ENCODE measurements around the gene KRTAP10-12. TPM values are rescaled to one million over a fixed set of nuclear protein-coding genes. Genes with fewer than 3 reads are reported as not detected.
A peak's percentile ranks its signal among the peaks of the same experiment; 100 is the strongest.

KRTAP10-12 gene
- total and polyA plus RNA-seq, 2 of the 13 experiments (the other 11 are each of a cell fraction or from before 2014, with no cell fraction given) = not detected

DNA sequence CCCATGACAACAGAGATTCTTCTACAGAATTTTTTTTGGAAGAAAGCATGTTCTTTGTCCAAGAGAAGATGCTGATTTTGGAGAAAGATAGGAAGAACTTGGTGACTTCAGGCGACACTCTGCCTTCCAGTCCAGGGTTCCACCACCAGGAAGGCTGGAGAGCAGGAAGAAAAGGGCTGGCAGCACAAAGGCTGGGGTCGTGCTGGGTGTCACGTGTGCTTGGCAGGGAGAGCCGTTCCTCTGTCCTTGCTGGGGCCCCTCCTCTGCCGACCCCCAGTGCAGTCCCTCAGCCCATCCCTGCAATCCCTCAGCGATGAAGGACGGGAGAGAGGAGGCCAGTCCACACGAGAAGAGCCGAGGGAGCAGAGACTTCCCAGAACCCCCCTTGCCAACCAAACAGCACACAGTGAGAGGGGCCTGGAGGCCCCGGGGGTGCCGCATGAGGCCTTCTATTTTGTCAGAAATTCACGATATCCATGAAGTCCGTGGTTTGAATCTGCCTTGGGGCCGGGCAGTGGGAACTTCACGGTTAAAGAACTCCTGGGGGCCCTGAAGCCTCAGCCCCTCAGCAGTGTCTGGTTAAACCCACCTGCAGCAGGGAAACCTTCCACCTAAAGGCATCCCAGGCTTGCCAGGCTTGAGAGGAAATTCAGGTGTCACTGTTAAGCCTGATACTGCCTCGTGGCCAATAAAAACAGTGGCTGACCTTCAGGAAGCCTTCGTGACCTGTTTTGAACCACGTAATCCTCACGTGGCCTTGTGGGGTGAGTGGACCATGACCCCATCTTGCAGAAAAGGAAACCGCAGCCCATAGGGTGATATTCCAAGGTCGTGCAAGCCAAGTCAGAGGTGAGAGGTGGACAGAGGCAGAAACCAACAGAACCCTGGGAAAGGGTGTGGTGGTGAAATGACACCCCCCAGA lies 3.4 kb downstream of the KRTAP10-12 start (continued):
- TF ChIP-seq, protein P1, sequence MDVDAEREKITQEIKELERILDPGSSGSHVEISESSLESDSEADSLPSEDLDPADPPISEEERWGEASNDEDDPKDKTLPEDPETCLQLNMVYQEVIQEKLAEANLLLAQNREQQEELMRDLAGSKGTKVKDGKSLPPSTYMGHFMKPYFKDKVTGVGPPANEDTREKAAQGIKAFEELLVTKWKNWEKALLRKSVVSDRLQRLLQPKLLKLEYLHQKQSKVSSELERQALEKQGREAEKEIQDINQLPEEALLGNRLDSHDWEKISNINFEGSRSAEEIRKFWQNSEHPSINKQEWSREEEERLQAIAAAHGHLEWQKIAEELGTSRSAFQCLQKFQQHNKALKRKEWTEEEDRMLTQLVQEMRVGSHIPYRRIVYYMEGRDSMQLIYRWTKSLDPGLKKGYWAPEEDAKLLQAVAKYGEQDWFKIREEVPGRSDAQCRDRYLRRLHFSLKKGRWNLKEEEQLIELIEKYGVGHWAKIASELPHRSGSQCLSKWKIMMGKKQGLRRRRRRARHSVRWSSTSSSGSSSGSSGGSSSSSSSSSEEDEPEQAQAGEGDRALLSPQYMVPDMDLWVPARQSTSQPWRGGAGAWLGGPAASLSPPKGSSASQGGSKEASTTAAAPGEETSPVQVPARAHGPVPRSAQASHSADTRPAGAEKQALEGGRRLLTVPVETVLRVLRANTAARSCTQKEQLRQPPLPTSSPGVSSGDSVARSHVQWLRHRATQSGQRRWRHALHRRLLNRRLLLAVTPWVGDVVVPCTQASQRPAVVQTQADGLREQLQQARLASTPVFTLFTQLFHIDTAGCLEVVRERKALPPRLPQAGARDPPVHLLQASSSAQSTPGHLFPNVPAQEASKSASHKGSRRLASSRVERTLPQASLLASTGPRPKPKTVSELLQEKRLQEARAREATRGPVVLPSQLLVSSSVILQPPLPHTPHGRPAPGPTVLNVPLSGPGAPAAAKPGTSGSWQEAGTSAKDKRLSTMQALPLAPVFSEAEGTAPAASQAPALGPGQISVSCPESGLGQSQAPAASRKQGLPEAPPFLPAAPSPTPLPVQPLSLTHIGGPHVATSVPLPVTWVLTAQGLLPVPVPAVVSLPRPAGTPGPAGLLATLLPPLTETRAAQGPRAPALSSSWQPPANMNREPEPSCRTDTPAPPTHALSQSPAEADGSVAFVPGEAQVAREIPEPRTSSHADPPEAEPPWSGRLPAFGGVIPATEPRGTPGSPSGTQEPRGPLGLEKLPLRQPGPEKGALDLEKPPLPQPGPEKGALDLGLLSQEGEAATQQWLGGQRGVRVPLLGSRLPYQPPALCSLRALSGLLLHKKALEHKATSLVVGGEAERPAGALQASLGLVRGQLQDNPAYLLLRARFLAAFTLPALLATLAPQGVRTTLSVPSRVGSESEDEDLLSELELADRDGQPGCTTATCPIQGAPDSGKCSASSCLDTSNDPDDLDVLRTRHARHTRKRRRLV (CRISPR knock-in tag; IDR thresholded peaks at IDR 0.05) = no peak
- TF ChIP-seq CREB1 (IDR thresholded peaks at IDR 0.05) (peak; percentile 14; the same call in 1 of the 2 replicates), CREB1 (CRISPR knock-in tag; IDR thresholded peaks at IDR 0.05) (no peak), HINFP (CRISPR knock-in tag; IDR thresholded peaks at IDR 0.05; ENCODE audit: low read depth) (peak; percentile 69; the same call in 1 of the 2 replicates), SRSF1 (optimal IDR thresholded peaks at IDR 0.05; ENCODE audit: low read depth, low read length) (no peak), ZNF850 (CRISPR knock-in tag; conservative IDR thresholded peaks at IDR 0.05) (no peak), MBNL3 (CRISPR knock-in tag; conservative IDR thresholded peaks at IDR 0.05) (no peak), ZMAT3 (CRISPR knock-in tag; conservative IDR thresholded peaks at IDR 0.05) (peak; percentile 81; the same call in 1 of the 2 replicates), ZNF207 (IDR thresholded peaks at IDR 0.05; ENCODE audit: borderline replicate concordance) (no peak), NR2F6 (IDR thresholded peaks at IDR 0.05) (peak; percentile 82), NR2F6 (CRISPR knock-in tag; IDR thresholded peaks at IDR 0.05) (peak; percentile 94), CC2D1A (CRISPR knock-in tag; IDR thresholded peaks at IDR 0.05) (no peak), ZNF556 (CRISPR knock-in tag; IDR thresholded peaks at IDR 0.05; ENCODE audit: borderline replicate concordance) (no peak), ZNF446 (CRISPR knock-in tag; IDR thresholded peaks at IDR 0.05) (no peak), ZMYM2 (CRISPR knock-in tag; IDR thresholded peaks at IDR 0.05) (peak; percentile 89), KLF12 (CRISPR knock-in tag; IDR thresholded peaks at IDR 0.05; ENCODE audit: borderline replicate concordance) (no peak), ZNF605 (CRISPR knock-in tag; IDR thresholded peaks at IDR 0.05) (no peak), TBX2 (CRISPR knock-in tag; IDR thresholded peaks at IDR 0.05; ENCODE audit: borderline replicate concordance) (peak; percentile 91), HMGXB4 (CRISPR knock-in tag; IDR thresholded peaks at IDR 0.05; ENCODE audit: borderline replicate concordance in 1 of 2, low read depth in 1 of 2) (no peak)
- TF ChIP-seq, protein P2, sequence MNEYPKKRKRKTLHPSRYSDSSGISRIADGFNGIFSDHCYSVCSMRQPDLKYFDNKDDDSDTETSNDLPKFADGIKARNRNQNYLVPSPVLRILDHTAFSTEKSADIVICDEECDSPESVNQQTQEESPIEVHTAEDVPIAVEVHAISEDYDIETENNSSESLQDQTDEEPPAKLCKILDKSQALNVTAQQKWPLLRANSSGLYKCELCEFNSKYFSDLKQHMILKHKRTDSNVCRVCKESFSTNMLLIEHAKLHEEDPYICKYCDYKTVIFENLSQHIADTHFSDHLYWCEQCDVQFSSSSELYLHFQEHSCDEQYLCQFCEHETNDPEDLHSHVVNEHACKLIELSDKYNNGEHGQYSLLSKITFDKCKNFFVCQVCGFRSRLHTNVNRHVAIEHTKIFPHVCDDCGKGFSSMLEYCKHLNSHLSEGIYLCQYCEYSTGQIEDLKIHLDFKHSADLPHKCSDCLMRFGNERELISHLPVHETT (CRISPR knock-in tag; conservative IDR thresholded peaks at IDR 0.05) = no peak
